Measurements from ENCODE around the gene WNT3A.

Gene WNT3A

GRCh38 chr1:228000416-228000815, 6.4 kb upstream of the WNT3A start:
- DNase-seq: no peak

- DNase-seq: no peak
Measured at GRCh38 chr1:228000836-228001563, 5.8 kb upstream of the WNT3A start.

GRCh38 chr1:228001738-228002535, 4.9 kb upstream of the WNT3A start:
- DNase-seq: no peak

GRCh38 chr1:228002792-228003191, 4.0 kb upstream of the WNT3A start:
- no peak for DNase-seq

- no peak for DNase-seq
Measured at GRCh38 chr1:228003461-228004330, 3.1 kb upstream of the WNT3A start.

GRCh38 chr1:228004331-228004855, 2.4 kb upstream of the WNT3A start:
- DNase-seq: peak; percentile 11

- DNase-seq: no peak
Measured at GRCh38 chr1:228004856-228005462, 1.8 kb upstream of the WNT3A start.

- DNase-seq: peak; percentile 18
Measured at GRCh38 chr1:228005511-228006033, 1.2 kb upstream of the WNT3A start.

GRCh38 chr1:228006034-228006785, 588 bp upstream of the WNT3A start:
- DNase-seq: no peak

- no peak for DNase-seq
Measured at GRCh38 chr1:228007049-228007800, 427 bp downstream of the WNT3A start.

- no peak for DNase-seq
Measured at GRCh38 chr1:228007801-228008341, 1.1 kb downstream of the WNT3A start.

- no peak for DNase-seq
Measured at GRCh38 chr1:228008391-228009115, 1.8 kb downstream of the WNT3A start.

GRCh38 chr1:228009116-228009827, 2.5 kb downstream of the WNT3A start:
- no peak for DNase-seq

GRCh38 chr1:228009828-228010775, 3.3 kb downstream of the WNT3A start:
- no peak for DNase-seq

GRCh38 chr1:228010921-228011320, 4.1 kb downstream of the WNT3A start:
- no peak for DNase-seq

- no peak for DNase-seq
Measured at GRCh38 chr1:228011721-228012311, 5.0 kb downstream of the WNT3A start.

GRCh38 chr1:228012555-228012954, 5.8 kb downstream of the WNT3A start:
- no peak for DNase-seq

Measured in fibroblast of skin of back (primary cell).